CD14-positive monocyte (primary cell): ENCODE measurements around the gene ZFX. TPM values are rescaled to one million over a fixed set of nuclear protein-coding genes. Genes with fewer than 3 reads are reported as not detected.

Source experiments
- DNase-seq, 3 donors: peaks; one replicate each; pipeline ENCODE4 v3.0.0-alpha.2; 2011 to 2022
- H2AFZ ChIP-seq: 2 replicates; pipeline ENCODE4 v1.6.0; 2012; ENCODE audit warnings: mild to moderate bottlenecking, low read depth, low read length, inconsistent platforms; ENCODE audit not compliant: insufficient read depth, poor library complexity, severe bottlenecking
- H3K27ac ChIP-seq, 2 donors: 1 replicate in 1 of 2; 2 replicates in 1 of 2; pipeline ENCODE4 v1.5.1; 2012 to 2013; ENCODE audit warnings: low read length in 2 of 2, control low read depth in 1 of 2, inconsistent platforms in 1 of 2, low read depth in 1 of 2, mild to moderate bottlenecking in 1 of 2
- H3K27me3 ChIP-seq, 2 donors: one replicate each; pipeline versions ENCODE4 v1.6.0 to v1.6.1; 2011 to 2013; ENCODE audit warnings: low read length in 2 of 2; ENCODE audit not compliant: control insufficient read depth in 2 of 2, insufficient read depth in 2 of 2
- H3K36me3 ChIP-seq, 2 donors: replicated peaks in 1 of 2; 1 replicate in 1 of 2; 2 replicates in 1 of 2; pipeline versions ENCODE4 v1.5.1 to v1.6.1; 2012 to 2013; ENCODE audit warnings: low read length in 2 of 2, control low read depth in 1 of 2, inconsistent platforms in 1 of 2, mild to moderate bottlenecking in 1 of 2; ENCODE audit not compliant: insufficient read depth in 2 of 2, control insufficient read depth in 1 of 2
- H3K4me1 ChIP-seq, 2 donors: 1 replicate in 1 of 2; 2 replicates in 1 of 2; pipeline versions ENCODE4 v1.5.1 to v1.6.1; 2012 to 2013; ENCODE audit warnings: low read length in 2 of 2, control low read depth in 1 of 2, inconsistent platforms in 1 of 2, mild to moderate bottlenecking in 1 of 2, moderate library complexity in 1 of 2; ENCODE audit not compliant: insufficient read depth in 2 of 2, control insufficient read depth in 1 of 2
- H3K4me2 ChIP-seq: replicated peaks from 2 replicates; pipeline ENCODE3; 2012; ENCODE audit warnings: low read length, moderate library complexity, mild to moderate bottlenecking; ENCODE audit not compliant: poor library complexity, severe bottlenecking; ENCODE audit errors: extremely low read depth
- H3K4me3 ChIP-seq, 3 experiments: fragments of 200-600 bp in 1 of 3; sonication (generic) in 1 of 3; replicated peaks in 1 of 3; 1 replicate in 2 of 3; 2 replicates in 1 of 3; pipeline ENCODE4 v1.5.1; 2011 to 2013; ENCODE audit warnings: low read length in 3 of 3, mild to moderate bottlenecking in 3 of 3, control low read depth in 2 of 3, low read depth in 2 of 3, inconsistent platforms in 1 of 3, moderate library complexity in 1 of 3
- H3K79me2 ChIP-seq: 2 replicates; pipeline ENCODE4 v1.6.0; 2012; ENCODE audit warnings: mild to moderate bottlenecking, control low read depth, inconsistent platforms, low read length, moderate library complexity; ENCODE audit not compliant: insufficient read depth
- H3K9ac ChIP-seq: 2 replicates; pipeline ENCODE4 v1.6.0; 2017; ENCODE audit warnings: low read length, mild to moderate bottlenecking; ENCODE audit not compliant: insufficient read depth, poor library complexity, severe bottlenecking
- H3K9me3 ChIP-seq, 2 donors: replicated peaks in 1 of 2; 1 replicate in 1 of 2; 2 replicates in 1 of 2; pipeline versions ENCODE4 v1.5.1 to v1.6.1; 2012 to 2013; ENCODE audit warnings: low read length in 2 of 2, control low read depth in 1 of 2; ENCODE audit not compliant: control insufficient read depth in 1 of 2, insufficient read depth in 1 of 2
- H4K20me1 ChIP-seq: 2 replicates; pipeline ENCODE4 v1.6.0; 2012; ENCODE audit warnings: mild to moderate bottlenecking, low read length, control low read depth, moderate library complexity; ENCODE audit not compliant: insufficient read depth
- H3K27ac Mint-ChIP-seq, 7 donors: one replicate each; pipeline ENCODE4 v1.8.0; 2020; ENCODE audit warnings: mild to moderate bottlenecking in 7 of 7, mixed read lengths in 7 of 7, moderate library complexity in 6 of 7, inconsistent platforms in 2 of 7
- H3K27me3 Mint-ChIP-seq, 3 donors: one replicate each; pipeline ENCODE4 v1.8.0; 2021 to 2022; ENCODE audit warnings: low read depth in 3 of 3, mild to moderate bottlenecking in 3 of 3, mixed read lengths in 3 of 3, moderate library complexity in 3 of 3, inconsistent platforms in 1 of 3
- H3K36me3 Mint-ChIP-seq, 2 donors: one replicate each; pipeline ENCODE4 v1.8.0; 2020; ENCODE audit warnings: mixed read lengths in 2 of 2, inconsistent platforms in 1 of 2, mild to moderate bottlenecking in 1 of 2
- H3K4me1 Mint-ChIP-seq: one replicate; pipeline ENCODE4 v1.8.0; 2020; ENCODE audit warnings: mild to moderate bottlenecking, mixed read lengths
- H3K4me3 Mint-ChIP-seq, 2 donors: one replicate each; pipeline ENCODE4 v1.8.0; 2020; ENCODE audit warnings: mild to moderate bottlenecking in 2 of 2, mixed read lengths in 2 of 2, moderate library complexity in 1 of 2
- H3K9me3 Mint-ChIP-seq, 7 donors: one replicate each; pipeline ENCODE4 v1.8.0; 2020 to 2022; ENCODE audit warnings: mixed read lengths in 7 of 7, mild to moderate bottlenecking in 6 of 7, moderate library complexity in 6 of 7, inconsistent platforms in 2 of 7
- CTCF ChIP-seq: fragments of 200-600 bp; IDR thresholded peaks from one replicate; pipeline ENCODE4 v1.8.0; 2022; ENCODE audit warnings: antibody characterized with exemption, mild to moderate bottlenecking
- WGBS: methylation state at CpG from one replicate; pipeline ENCODE4 v1.1.5; 2013; ENCODE audit warnings: missing lambda C conversion rate; ENCODE audit not compliant: insufficient coverage; 5-methylcytosine and 5-hydroxymethylcytosine counted together
- intact Hi-C, 2 donors: fragments of 100-400 bp; cut with micrococcal nuclease; formaldehyde crosslinking; loops; one replicate each; pipeline versions ENCODE4 v1.15.0 to v1.15.1; 2023
- polyA plus RNA-seq, 3 donors: library from polyadenylated mRNA; depleted of rRNA in 1 of 3; unstranded in 2 of 3; stranded (reverse) in 1 of 3; fragments of 300-500 nt in 2 of 3; fragments of >200 nt in 1 of 3; fragmentation: Illumina TruSeq in 2 of 3; gene quantifications; 1 replicate in 2 of 3; 2 replicates in 1 of 3; pipeline ENCODE4 v1.2.3, GENCODE V29; 2012 to 2021

ZFX gene
- polyA plus RNA-seq, 3 donors, result 22.3 to 31.1 (median 30.2) TPM

- Mint-ChIP-seq H3K36me3 (no peaks in the 10 kb centered on the region), H3K9me3 (peaks cover 0 to 1% (median 0%) of the 10 kb centered on the region in 7 donors), H3K27ac (no peak overlapping the region), H3K4me1 (peaks cover 19% of the 10 kb centered on the region), H3K4me3 (no peak overlapping the region), H3K27me3 (peaks cover 0 to 37% (median 0%) of the 10 kb centered on the region in 3 donors)
- H3K36me3 ChIP-seq, result no peaks in the 10 kb centered on the region
- no CpG with 5 or more reads among the region's 13 CpGs for WGBS
- H4K20me1 ChIP-seq, result no peaks in the 10 kb centered on the region
- H3K27me3 ChIP-seq, result peaks cover 0 to 10% of the 10 kb centered on the region in 2 donors
- no peak overlapping the region for H3K4me3 ChIP-seq
- intact Hi-C loops, result no loop called here
- no peaks in the 10 kb centered on the region for H3K79me2 ChIP-seq
- H3K4me1 ChIP-seq, result peaks cover 0 to 16% of the 10 kb centered on the region in 2 donors
- no peaks in the 10 kb centered on the region for H3K9me3 ChIP-seq
- H3K27ac ChIP-seq, result no peak overlapping the region
- no peak for TF ChIP-seq CTCF
- H3K9ac ChIP-seq, result no peak overlapping the region
- no peak for DNase-seq
- H2AFZ ChIP-seq, result no peak overlapping the region
- H3K4me2 ChIP-seq, result no peak overlapping the region
Observed at GRCh38 chrX:24241822-24242648, 92.5 kb downstream of the ZFX start.

- no peak overlapping the region for H3K27ac ChIP-seq
- peak; percentile 19 to 47 (median 29) for DNase-seq
- no peak overlapping the region for H2AFZ ChIP-seq
Observed at GRCh38 chrX:24242649-24243175, 93.2 kb downstream of the ZFX start.

More at GRCh38 chrX:24242649-24243175, 93.2 kb downstream of the ZFX start:
- H3K9ac ChIP-seq, result no peak overlapping the region
- H3K79me2 ChIP-seq, result no peaks in the 10 kb centered on the region
- Mint-ChIP-seq H3K4me3 (no peak overlapping the region), H3K36me3 (no peaks in the 10 kb centered on the region), H3K27ac (peak overlapping the region in 4 of 7 donors; percentile 3 to 60 (median 48)), H3K27me3 (peaks cover 0 to 38% (median 1%) of the 10 kb centered on the region in 3 donors), H3K4me1 (peaks cover 19% of the 10 kb centered on the region), H3K9me3 (peaks cover 0 to 1% (median 0%) of the 10 kb centered on the region in 7 donors)
- H3K9me3 ChIP-seq, result no peaks in the 10 kb centered on the region
- intact Hi-C loops, result no loop called here
- TF ChIP-seq CTCF, result no peak
- H4K20me1 ChIP-seq, result no peaks in the 10 kb centered on the region
- peaks cover 0 to 10% of the 10 kb centered on the region in 2 donors for H3K27me3 ChIP-seq
- H3K4me1 ChIP-seq, result peaks cover 0 to 16% of the 10 kb centered on the region in 2 donors
- no peak overlapping the region for H3K4me3 ChIP-seq
- WGBS, result 45% methylated on average over 4 of the region's 8 CpGs
- no peaks in the 10 kb centered on the region for H3K36me3 ChIP-seq
- no peak overlapping the region for H3K4me2 ChIP-seq
